Gastrocnemius medialis (tissue), 4 donors: ENCODE results near the gene COL6A1. TPM values are rescaled to one million over a fixed set of nuclear protein-coding genes. Genes with fewer than 3 reads are reported as not detected.

ENCODE experiments used
- ATAC-seq, 2 donors: fragments of 150-250 bp; one replicate each; pipeline ENCODE4 v1.9.1; 2016
- DNase-seq, 2 donors: peaks; one replicate each; pipeline ENCODE4 v3.0.0-alpha.2; 2019
- H3K27ac ChIP-seq, 4 donors: fragments of 200-600 bp; sonication (generic); 1 replicate in 1 of 4; 2 replicates in 3 of 4; pipeline ENCODE4 v1.5.1; 2016 to 2018; ENCODE audit warnings: mild to moderate bottlenecking in 2 of 4, moderate library complexity in 1 of 4
- H3K27me3 ChIP-seq, 3 donors: fragments of 200-600 bp; sonication (generic) in 2 of 3; 1 replicate in 1 of 3; 2 replicates in 2 of 3; pipeline versions ENCODE4 v1.5.1 to v1.6.0; 2016 to 2019; ENCODE audit warnings: mild to moderate bottlenecking in 1 of 3, moderate library complexity in 1 of 3
- H3K36me3 ChIP-seq, 2 donors: fragments of 200-600 bp; sonication (generic) in 1 of 2; one replicate each; pipeline ENCODE4 v1.5.1; 2017 to 2018
- H3K4me1 ChIP-seq, 2 donors: fragments of 200-600 bp; sonication (generic) in 1 of 2; one replicate each; pipeline ENCODE4 v1.5.1; 2016 to 2017; ENCODE audit warnings: mild to moderate bottlenecking in 2 of 2
- H3K4me3 ChIP-seq, 4 donors: fragments of 200-600 bp; sonication (generic) in 3 of 4; 1 replicate in 1 of 4; 2 replicates in 3 of 4; pipeline ENCODE4 v1.5.1; 2016 to 2019; ENCODE audit warnings: mild to moderate bottlenecking in 2 of 4
- H3K9me3 ChIP-seq, 3 donors: fragments of 200-600 bp; sonication (generic) in 2 of 3; 1 replicate in 1 of 3; 2 replicates in 2 of 3; pipeline ENCODE4 v1.5.1; 2016 to 2019
- POLR2A ChIP-seq, 2 donors: fragments of 450-650 bp; IDR thresholded peaks; one replicate each; pipeline ENCODE4 v1.6.1; 2017; ENCODE audit warnings: antibody characterized with exemption in 2 of 2, mild to moderate bottlenecking in 2 of 2, moderate library complexity in 2 of 2
- in situ Hi-C, 4 donors: fragments of 200-750 bp; cut with MboI; loops; one replicate each; pipeline versions ENCODE4 v1.15.0 to v1.8.0; 2017; ENCODE audit warnings: low sequenced_read_pairs in 4 of 4
- intact Hi-C: fragments of 100-400 bp; cut with DNase I; formaldehyde crosslinking; loops from one replicate; pipeline ENCODE4 v1.15.1; 2023; ENCODE audit warnings: low total_unique reads
- total RNA-seq, 4 donors: library from RNA; depleted of rRNA; stranded (reverse); fragments of >200 nt; gene quantifications; one replicate each; pipeline versions ENCODE4 v1.1.0 to v1.2.3, GENCODE V29; 2016
- TF ChIP-seq, protein P1 (sequence below), 5 experiments: fragments of 450-650 bp in 3 of 5; fragments of 200-600 bp in 2 of 5; sonication (generic) in 2 of 5; IDR thresholded peaks in 4 of 5; conservative IDR thresholded peaks in 1 of 5; 1 replicate in 4 of 5; 2 replicates in 1 of 5; pipeline ENCODE4 v1.5.1; 2016 to 2019; ENCODE audit warnings: antibody characterized with exemption in 5 of 5, mild to moderate bottlenecking in 3 of 5, moderate library complexity in 3 of 5

The COL6A1 gene
- total RNA-seq, 4 donors from 2014 or later: 50.5 to 97.8 (median 73.3) TPM

GRCh38 chr21:46038871-46039397, 57.4 kb downstream of the COL6A1 start:
- in situ Hi-C loops: no loop called here
- Histone ChIP-seq H3K27ac (peak overlapping the region; percentile 52 to 64 (median 62)), H3K27me3 (peaks cover 0 to 3% (median 0%) of the 10 kb centered on the region in 3 donors), H3K36me3 (no peaks in the 10 kb centered on the region), H3K9me3 (no peaks in the 10 kb centered on the region), H3K4me1 (no peaks in the 10 kb centered on the region), H3K4me3 (no peak overlapping the region)
- no peak for TF ChIP-seq POLR2A (IDR thresholded peaks at IDR 0.05)
- TF ChIP-seq, protein P1, sequence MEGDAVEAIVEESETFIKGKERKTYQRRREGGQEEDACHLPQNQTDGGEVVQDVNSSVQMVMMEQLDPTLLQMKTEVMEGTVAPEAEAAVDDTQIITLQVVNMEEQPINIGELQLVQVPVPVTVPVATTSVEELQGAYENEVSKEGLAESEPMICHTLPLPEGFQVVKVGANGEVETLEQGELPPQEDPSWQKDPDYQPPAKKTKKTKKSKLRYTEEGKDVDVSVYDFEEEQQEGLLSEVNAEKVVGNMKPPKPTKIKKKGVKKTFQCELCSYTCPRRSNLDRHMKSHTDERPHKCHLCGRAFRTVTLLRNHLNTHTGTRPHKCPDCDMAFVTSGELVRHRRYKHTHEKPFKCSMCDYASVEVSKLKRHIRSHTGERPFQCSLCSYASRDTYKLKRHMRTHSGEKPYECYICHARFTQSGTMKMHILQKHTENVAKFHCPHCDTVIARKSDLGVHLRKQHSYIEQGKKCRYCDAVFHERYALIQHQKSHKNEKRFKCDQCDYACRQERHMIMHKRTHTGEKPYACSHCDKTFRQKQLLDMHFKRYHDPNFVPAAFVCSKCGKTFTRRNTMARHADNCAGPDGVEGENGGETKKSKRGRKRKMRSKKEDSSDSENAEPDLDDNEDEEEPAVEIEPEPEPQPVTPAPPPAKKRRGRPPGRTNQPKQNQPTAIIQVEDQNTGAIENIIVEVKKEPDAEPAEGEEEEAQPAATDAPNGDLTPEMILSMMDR (IDR thresholded peaks at IDR 0.05 in 4 of 5, conservative IDR thresholded peaks at IDR 0.05 in 1 of 5): no peak
- DNase-seq (peak; percentile 31 to 55), ATAC-seq (peak; percentile 56 to 68)
- intact Hi-C loops: no loop called here

DNA sequence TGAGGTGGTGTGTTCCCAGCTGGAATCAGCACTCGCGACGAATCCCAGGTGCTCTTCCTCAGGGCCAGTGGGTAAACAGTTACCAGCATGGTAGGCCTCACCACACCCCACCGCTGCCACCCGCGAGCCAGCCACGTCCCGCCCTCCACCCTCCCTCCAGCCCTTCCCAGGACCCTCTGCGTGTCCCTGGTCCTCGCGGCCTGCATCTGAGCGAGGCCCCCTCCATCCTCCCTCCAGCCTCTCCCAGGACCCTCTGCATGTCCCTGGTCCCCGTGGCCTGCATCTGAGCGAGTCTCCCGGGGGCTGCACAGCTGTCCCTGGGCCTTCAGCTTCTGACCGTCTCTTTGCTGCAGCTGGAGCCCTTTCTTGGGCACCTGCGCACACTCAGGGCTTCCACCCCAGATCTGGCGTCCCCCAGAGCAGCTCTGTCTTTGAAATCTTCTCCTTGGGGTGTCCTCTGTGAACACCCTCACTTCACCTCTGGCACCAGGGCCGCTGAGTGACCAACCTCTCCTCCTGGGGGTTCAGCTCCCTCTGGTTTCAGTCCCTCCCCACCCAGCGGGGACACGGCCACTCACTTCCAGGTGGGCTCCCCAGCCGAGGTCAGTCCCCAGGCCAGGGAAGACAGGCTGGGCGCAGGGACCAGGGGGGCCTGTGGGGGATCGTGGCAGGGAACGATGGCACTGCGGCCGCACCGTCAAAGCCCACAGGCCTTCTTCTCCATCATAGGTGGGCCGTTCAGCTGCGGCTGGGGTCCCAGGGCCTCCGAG, 58.5 kb downstream of the COL6A1 start:
- intact Hi-C loops: no loop called here
- Histone ChIP-seq H3K4me3 (no peak overlapping the region), H3K9me3 (no peaks in the 10 kb centered on the region), H3K27ac (no peak overlapping the region), H3K4me1 (no peaks in the 10 kb centered on the region), H3K36me3 (no peaks in the 10 kb centered on the region), H3K27me3 (peaks cover 0 to 3% (median 0%) of the 10 kb centered on the region in 3 donors)
- DNase-seq (no peak), ATAC-seq (no peak)
- TF ChIP-seq, protein P1 (IDR thresholded peaks at IDR 0.05 in 4 of 5, conservative IDR thresholded peaks at IDR 0.05 in 1 of 5): no peak
- in situ Hi-C loops: no loop called here

- Histone ChIP-seq H3K9me3 (no peaks in the 10 kb centered on the region), H3K4me1 (no peaks in the 10 kb centered on the region), H3K27ac (no peak overlapping the region), H3K4me3 (no peak overlapping the region), H3K36me3 (no peaks in the 10 kb centered on the region), H3K27me3 (peaks cover 0 to 3% (median 0%) of the 10 kb centered on the region in 3 donors)
- intact Hi-C loops (no loop called here), in situ Hi-C loops (no loop called here)
- TF ChIP-seq, protein P1 (IDR thresholded peaks at IDR 0.05 in 4 of 5, conservative IDR thresholded peaks at IDR 0.05 in 1 of 5): no peak
- TF ChIP-seq POLR2A (IDR thresholded peaks at IDR 0.05): no peak
- no peak for DNase-seq
- ATAC-seq: no peak
Measured at GRCh38 chr21:46040707-46041106, 59.1 kb downstream of the COL6A1 start.

DNA sequence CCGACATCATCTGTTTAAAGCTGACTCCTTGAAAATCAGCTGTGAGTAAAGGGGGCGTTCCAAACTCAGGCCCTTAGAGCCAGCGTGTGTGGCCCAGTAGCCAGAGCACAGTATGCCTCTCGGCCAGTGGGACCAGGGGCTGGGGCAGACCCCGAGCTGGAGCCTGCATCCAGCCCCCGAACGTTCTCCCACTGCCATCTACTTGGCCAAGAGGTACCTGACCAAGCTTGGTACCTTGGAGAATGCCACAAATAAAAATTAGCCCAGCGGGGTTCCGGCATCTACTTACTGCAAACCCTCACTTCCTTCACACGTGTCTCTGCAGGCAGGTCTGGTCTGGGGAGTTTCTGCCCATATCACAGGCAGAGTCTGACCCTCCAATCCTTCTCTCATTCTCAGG, 59.6 kb downstream of the COL6A1 start:
- Histone ChIP-seq H3K9me3 (no peaks in the 10 kb centered on the region), H3K27ac (no peak overlapping the region), H3K4me3 (no peak overlapping the region), H3K4me1 (no peaks in the 10 kb centered on the region), H3K27me3 (peaks cover 0 to 3% (median 0%) of the 10 kb centered on the region in 3 donors), H3K36me3 (no peaks in the 10 kb centered on the region)
- TF ChIP-seq, protein P1 (IDR thresholded peaks at IDR 0.05 in 4 of 5, conservative IDR thresholded peaks at IDR 0.05 in 1 of 5): no peak
- no peak for TF ChIP-seq POLR2A (IDR thresholded peaks at IDR 0.05)
- DNase-seq (no peak), ATAC-seq (no peak)
- in situ Hi-C loops (no loop called here), intact Hi-C loops (no loop called here)
